GM12878 (cell line): ENCODE results near the gene DTL. TPM values are rescaled to one million over a fixed set of nuclear protein-coding genes. Genes with fewer than 3 reads are reported as not detected.

Experiments used
- ATAC-seq: fragments of 200-7000 bp; cut with Tn5 transposase; 3 replicates; pipeline ENCODE4 v1.9.1; 2020; ENCODE audit warnings: mild to moderate bottlenecking, moderate library complexity
- BruUV-seq: library from RNA; stranded (reverse); fragments of 400-500 nt; replicated peaks from 2 replicates; lab custom pipeline; 2021; lab: Mats Ljungman, UMichigan
- CTCF ChIA-PET: fragments of 300-600 bp; sonication (Branson Sonifier 250); formaldehyde crosslinking; extraction: SDS; loops from one replicate; lab custom pipeline; 2021; ENCODE audit warnings: inconsistent platforms; lab: Yijun Ruan, JAX
- POLR2A ChIA-PET: fragments of 350-600 bp; formaldehyde crosslinking; extraction: SDS; loops from one replicate; lab custom pipeline; 2021; ENCODE audit warnings: inconsistent platforms; lab: Charles Lee
- RAD21 ChIA-PET: fragments of 300-600 bp; sonication (Branson Sonifier 250); formaldehyde crosslinking; loops from one replicate; lab custom pipeline; 2023; ENCODE audit warnings: antibody characterized with exemption; ENCODE audit not compliant: unreplicated experiment; lab: Charles Lee
- SMC1A ChIA-PET: fragments of 300-600 bp; sonication (Branson Sonifier 250); formaldehyde crosslinking; loops from one replicate; lab custom pipeline; 2023; ENCODE audit not compliant: unreplicated experiment, uncharacterized antibody; lab: Charles Lee
- DNase-seq: peaks from one replicate; pipeline ENCODE4 v3.0.0-alpha.2; 2011; ENCODE audit warnings: low read depth, low spot score
- FAIRE-seq: peaks from 3 replicates; lab custom pipeline; 2011; peaks lifted over from hg19 to GRCh38; lab: Jason Lieb, UNC
- H2AFZ ChIP-seq: 2 replicates; pipeline ENCODE4 v1.6.0; 2011; ENCODE audit warnings: low read depth, low read length, control low read depth; ENCODE audit not compliant: control insufficient read depth
- H3K27ac ChIP-seq: 2 replicates; pipeline ENCODE4 v1.5.1; 2011; ENCODE audit warnings: control low read depth; ENCODE audit not compliant: control insufficient read depth, insufficient read depth
- H3K27me3 ChIP-seq, 2 experiments: replicated peaks in 1 of 2; 2 replicates each; pipeline versions ENCODE4 v1.6.0 to v1.6.1; 2011; ENCODE audit warnings: low read length in 1 of 2; ENCODE audit not compliant: control insufficient read depth in 2 of 2, insufficient read depth in 2 of 2
- H3K36me3 ChIP-seq, 2 experiments: 2 replicates each; pipeline ENCODE4 v1.5.1; 2011; ENCODE audit warnings: low read length in 1 of 2; ENCODE audit not compliant: control insufficient read depth in 2 of 2, insufficient read depth in 2 of 2
- H3K4me1 ChIP-seq: 2 replicates; pipeline ENCODE4 v1.6.1; 2011; ENCODE audit warnings: mild to moderate bottlenecking, low read length, moderate library complexity, mixed read lengths; ENCODE audit not compliant: control insufficient read depth, insufficient read depth
- H3K4me2 ChIP-seq: 2 replicates; pipeline ENCODE4 v1.6.0; 2011; ENCODE audit warnings: control low read depth; ENCODE audit not compliant: control insufficient read depth, insufficient read depth
- H3K4me3 ChIP-seq: fragments of 200-600 bp; sonication (generic); 2 replicates; pipeline ENCODE4 v1.5.1; 2016
- H3K79me2 ChIP-seq: 2 replicates; pipeline ENCODE4 v1.6.0; 2011; ENCODE audit warnings: low read length; ENCODE audit not compliant: control insufficient read depth, insufficient read depth
- H3K9ac ChIP-seq: 2 replicates; pipeline ENCODE4 v1.8.0; 2011; ENCODE audit warnings: low read length, control low read depth, mixed read lengths; ENCODE audit not compliant: control insufficient read depth, insufficient read depth
- H3K9me3 ChIP-seq: replicated peaks from 3 replicates; pipeline ENCODE4 v1.5.1; 2011; ENCODE audit warnings: mild to moderate bottlenecking, low read length; ENCODE audit not compliant: control insufficient read depth, insufficient read depth
- H4K20me1 ChIP-seq: 2 replicates; pipeline ENCODE4 v1.6.0; 2011; ENCODE audit not compliant: control insufficient read depth, insufficient read depth
- ASH2L ChIP-seq: fragments of 300-600, 200-600 bp; sonication (generic); IDR thresholded peaks from 2 replicates; pipeline ENCODE4 v1.6.1; 2017; ENCODE audit warnings: low read depth, mild to moderate bottlenecking, borderline replicate concordance
- ESRRA ChIP-seq: IDR thresholded peaks from 2 replicates; pipeline ENCODE4 v1.6.1; 2012; ENCODE audit warnings: mild to moderate bottlenecking, low read length, improper control_type of control experiment
- MEF2B ChIP-seq: fragments of 450-650 bp; IDR thresholded peaks from 2 replicates; pipeline ENCODE4 v1.6.1; 2018; ENCODE audit warnings: mild to moderate bottlenecking, moderate library complexity; ENCODE audit not compliant: partially characterized antibody, poor library complexity, severe bottlenecking
- SPI1 ChIP-seq: IDR thresholded peaks from 2 replicates; pipeline ENCODE4 v1.6.1; 2011; ENCODE audit warnings: low read depth, mild to moderate bottlenecking, low read length, moderate library complexity, borderline replicate concordance; ENCODE audit not compliant: insufficient read depth
- ZNF384 ChIP-seq: IDR thresholded peaks from 2 replicates; pipeline ENCODE4 v1.6.1; 2012; ENCODE audit warnings: low read depth, mild to moderate bottlenecking, low read length, improper control_type of control experiment, borderline replicate concordance
- WGBS: methylation state at CpG from one replicate; pipeline ENCODE4 v1.1.6; 2016; ENCODE audit warnings: low lambda C conversion rate; ENCODE audit not compliant: insufficient replicate concordance, insufficient coverage; ENCODE audit errors: missing lambda C conversion rate; 5-methylcytosine and 5-hydroxymethylcytosine counted together
- in situ Hi-C: fragments of 300-500 bp; cut with MboI; formaldehyde crosslinking; loops from 9 replicates; pipeline ENCODE4 v1.14.3; 2018; ENCODE audit warnings: mixed read lengths
- intact Hi-C: fragments of 100-400 bp; cut with micrococcal nuclease; formaldehyde crosslinking; loops from one replicate; pipeline ENCODE4 v1.14.2; 2022; ENCODE audit not compliant: unreplicated experiment
- polyA plus RNA-seq, 11 experiments: library from polyadenylated mRNA; depleted of rRNA in 4 of 11; unstranded in 6 of 11; stranded (reverse) in 5 of 11; fragments of >200 nt; fragmentation: Nextera tagmentation in 4 of 11; fragmentation: Illumina TruSeq in 1 of 11; extraction: Ambion mirVana in 4 of 11; extraction: Trizol in 1 of 11; gene quantifications; 1 replicate in 1 of 11; 2 replicates in 10 of 11; pipeline versions ENCODE4 v1.2.1 to v1.2.3, GENCODE V29; 2011 to 2016; ENCODE audit warnings: inconsistent platforms in 2 of 11, missing spikeins in 2 of 11, low read depth in 1 of 11
- total RNA-seq, 4 experiments: library from RNA; depleted of rRNA in 3 of 4; stranded (reverse); fragments of >200 nt in 3 of 4; fragmentation: Illumina TruSeq in 1 of 4; extraction: Trizol in 1 of 4; gene quantifications; 2 replicates each; pipeline versions ENCODE4 v1.2.1 to v1.2.3, GENCODE V29; 2013 to 2021
- TF ChIP-seq, protein P1 (sequence below): fragments of 450-650 bp; conservative IDR thresholded peaks from 2 replicates; pipeline ENCODE4 v1.6.1; 2017; ENCODE audit warnings: mild to moderate bottlenecking, moderate library complexity

DTL gene
- total and polyA plus RNA-seq, 10 of the 15 experiments (the other 5 are each of a cell fraction or from before 2014, with no cell fraction given): 24.1 to 73.4 (median 52.2) TPM

DNA sequence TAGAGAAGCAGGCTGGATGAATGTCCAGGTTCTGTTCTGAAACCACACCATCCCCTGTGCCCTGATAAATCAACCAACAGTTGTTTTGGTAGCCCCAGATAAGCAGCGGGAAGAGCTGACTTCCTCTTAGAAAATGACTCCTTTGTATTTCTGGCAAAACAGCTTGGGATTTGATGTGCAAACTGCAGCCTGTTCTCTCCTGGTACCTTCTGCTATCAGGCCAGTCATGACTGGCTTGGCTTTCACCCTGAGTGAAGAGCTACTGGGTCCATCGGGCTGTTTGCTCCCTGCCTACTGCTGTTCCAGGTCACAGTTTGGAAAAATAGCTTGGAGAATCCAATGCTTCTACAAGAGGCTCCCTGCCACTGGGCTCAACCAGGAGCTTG, 116.8 kb downstream of the DTL start:
- no peaks in the 10 kb centered on the region for H3K4me1 ChIP-seq
- intact Hi-C loops: no loop called here
- no peak for FAIRE-seq
- H3K4me3 ChIP-seq: no peak overlapping the region
- H3K4me2 ChIP-seq: no peak overlapping the region
- BruUV-seq: no TSS peak
- H3K79me2 ChIP-seq: no peaks in the 10 kb centered on the region
- H4K20me1 ChIP-seq: no peaks in the 10 kb centered on the region; the same call in 1 of the 2 replicates
- H2AFZ ChIP-seq: no peak overlapping the region; the same call in 1 of the 2 replicates
- SMC1A ChIA-PET: interaction anchor here (0.8 to 1.6 kb wide), 5 partner anchors 10 to 304 kb away, joined by 3 to 7 read pairs (median 3); no protein-coding TSS in a partner anchor
- TF ChIP-seq, protein P1, sequence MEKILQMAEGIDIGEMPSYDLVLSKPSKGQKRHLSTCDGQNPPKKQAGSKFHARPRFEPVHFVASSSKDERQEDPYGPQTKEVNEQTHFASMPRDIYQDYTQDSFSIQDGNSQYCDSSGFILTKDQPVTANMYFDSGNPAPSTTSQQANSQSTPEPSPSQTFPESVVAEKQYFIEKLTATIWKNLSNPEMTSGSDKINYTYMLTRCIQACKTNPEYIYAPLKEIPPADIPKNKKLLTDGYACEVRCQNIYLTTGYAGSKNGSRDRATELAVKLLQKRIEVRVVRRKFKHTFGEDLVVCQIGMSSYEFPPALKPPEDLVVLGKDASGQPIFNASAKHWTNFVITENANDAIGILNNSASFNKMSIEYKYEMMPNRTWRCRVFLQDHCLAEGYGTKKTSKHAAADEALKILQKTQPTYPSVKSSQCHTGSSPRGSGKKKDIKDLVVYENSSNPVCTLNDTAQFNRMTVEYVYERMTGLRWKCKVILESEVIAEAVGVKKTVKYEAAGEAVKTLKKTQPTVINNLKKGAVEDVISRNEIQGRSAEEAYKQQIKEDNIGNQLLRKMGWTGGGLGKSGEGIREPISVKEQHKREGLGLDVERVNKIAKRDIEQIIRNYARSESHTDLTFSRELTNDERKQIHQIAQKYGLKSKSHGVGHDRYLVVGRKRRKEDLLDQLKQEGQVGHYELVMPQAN: no peak
- TF ChIP-seq ZNF384 (no peak), MEF2B (no peak), ESRRA (no peak), ASH2L (no peak), SPI1 (0 out of 2 replicates have a peak, but pooled peaks have one; percentile 3)
- 43% methylated on average over 2 of the region's 2 CpGs for WGBS
- POLR2A ChIA-PET: no interaction called here
- no peak overlapping the region for H3K27ac ChIP-seq
- H3K9me3 ChIP-seq: no peaks in the 10 kb centered on the region
- RAD21 ChIA-PET: interaction anchor here (1.5 kb wide), 1 partner anchor 160 kb away, joined by 3 read pairs; no protein-coding TSS in a partner anchor
- no peaks in the 10 kb centered on the region for H3K27me3 ChIP-seq
- no peaks in the 10 kb centered on the region for H3K36me3 ChIP-seq
- DNase-seq: no peak
- no peak overlapping the region for H3K9ac ChIP-seq
- CTCF ChIA-PET: interaction anchor here (1.1 to 1.9 kb wide), 4 partner anchors 50 to 86 kb away, joined by 3 to 7 read pairs (median 3); no protein-coding TSS in a partner anchor
- in situ Hi-C loops: no loop called here
- no peak for ATAC-seq
